H7 (cell line): ENCODE data around the gene DTWD1. TPM values are rescaled to one million over a fixed set of nuclear protein-coding genes. Genes with fewer than 3 reads are reported as not detected.
"Not testable (repeated sequence)": the region's sequence is repeated elsewhere in the genome, so short reads cannot be mapped to it uniquely, and the experiment has no call there.

ENCODE experiments used
- DNase-seq: peaks from one replicate; pipeline ENCODE4 v3.0.0; 2012
- H3K27me3 ChIP-seq: 2 replicates; pipeline ENCODE4 v1.6.0; 2011; ENCODE audit warnings: mild to moderate bottlenecking, low read length; ENCODE audit not compliant: control insufficient read depth, insufficient read depth
- H3K36me3 ChIP-seq: replicated peaks from 2 replicates; pipeline ENCODE4 v1.5.1; 2011; ENCODE audit warnings: low read length; ENCODE audit not compliant: control insufficient read depth, insufficient read depth
- H3K4me3 ChIP-seq: 2 replicates; pipeline ENCODE4 v1.5.1; 2011; ENCODE audit warnings: low read depth, mild to moderate bottlenecking, control low read depth, low read length, moderate library complexity; ENCODE audit not compliant: insufficient read depth
- total RNA-seq: library from RNA; depleted of rRNA; stranded (reverse); fragments of >200 nt; shearing (Covaris generic); gene quantifications from 2 replicates; pipeline ENCODE4 v1.2.3, GENCODE V29; 2014; rRNA removed

Gene DTWD1, protein sequence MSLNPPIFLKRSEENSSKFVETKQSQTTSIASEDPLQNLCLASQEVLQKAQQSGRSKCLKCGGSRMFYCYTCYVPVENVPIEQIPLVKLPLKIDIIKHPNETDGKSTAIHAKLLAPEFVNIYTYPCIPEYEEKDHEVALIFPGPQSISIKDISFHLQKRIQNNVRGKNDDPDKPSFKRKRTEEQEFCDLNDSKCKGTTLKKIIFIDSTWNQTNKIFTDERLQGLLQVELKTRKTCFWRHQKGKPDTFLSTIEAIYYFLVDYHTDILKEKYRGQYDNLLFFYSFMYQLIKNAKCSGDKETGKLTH
- total RNA-seq, result 15.0 and 27.2 TPM in 2 replicates

DNA sequence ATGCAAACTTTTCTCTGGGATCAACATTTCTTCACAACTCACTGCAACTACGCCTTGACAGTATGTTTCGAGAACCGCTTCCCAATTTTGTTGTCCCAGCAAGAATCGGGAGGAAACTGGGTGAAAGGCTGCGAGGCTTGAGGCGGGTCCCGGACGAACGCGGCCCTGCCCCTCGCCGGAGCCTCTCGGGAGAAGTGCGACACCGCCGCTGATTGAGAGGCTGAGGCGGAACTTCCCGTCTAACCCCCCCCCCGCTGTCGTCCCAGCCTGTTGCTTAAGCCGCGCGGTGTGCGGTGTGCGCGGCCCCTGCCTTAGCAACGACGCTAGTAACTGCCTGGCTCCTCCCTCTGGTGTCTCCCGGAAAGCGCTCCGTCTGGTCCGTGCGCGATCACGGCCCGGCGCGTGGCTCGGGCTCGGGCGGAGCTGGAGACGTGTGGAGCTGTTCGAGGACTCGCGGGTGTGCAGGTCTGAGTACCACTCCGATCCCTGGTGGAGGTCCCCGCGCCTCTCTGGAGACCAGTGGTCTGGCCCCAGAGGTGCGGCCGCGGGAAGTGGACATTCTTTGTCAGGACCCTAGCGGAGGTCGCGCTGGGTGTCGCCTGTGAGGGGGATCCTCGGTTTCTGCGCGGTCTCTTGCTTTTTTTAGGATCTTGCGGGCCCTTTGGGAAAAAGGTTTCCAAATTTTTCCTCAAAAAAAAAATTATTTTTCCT, at the start of gene DTWD1, which contains the start of gene FAM227B:
TSS of gene DTWD1 (plus strand) at position 391 of the 711 bp plus-strand sequence. CDS start 4,120 bp downstream, outside the sequence.
TSS of gene FAM227B (minus strand) at position 161 of the 711 bp plus-strand sequence. CDS start 5,647 bp downstream, outside the sequence.
- peaks cover 4% of the 10 kb centered on the region for H3K36me3 ChIP-seq
- peak; percentile 88 for DNase-seq
- H3K4me3 ChIP-seq, result peak within 1 kb of the TSS; percentile 80
- H3K27me3 ChIP-seq, result no peaks in the 10 kb centered on the region

- H3K27me3 ChIP-seq, result no peaks in the 10 kb centered on the region
- DNase-seq, result no peak
- H3K4me3 ChIP-seq, result no peak overlapping the region
- H3K36me3 ChIP-seq, result no peaks in the 10 kb centered on the region
Observed at GRCh38 chr15:49573421-49573820, 47.4 kb upstream of the DTWD1 start.

DNA sequence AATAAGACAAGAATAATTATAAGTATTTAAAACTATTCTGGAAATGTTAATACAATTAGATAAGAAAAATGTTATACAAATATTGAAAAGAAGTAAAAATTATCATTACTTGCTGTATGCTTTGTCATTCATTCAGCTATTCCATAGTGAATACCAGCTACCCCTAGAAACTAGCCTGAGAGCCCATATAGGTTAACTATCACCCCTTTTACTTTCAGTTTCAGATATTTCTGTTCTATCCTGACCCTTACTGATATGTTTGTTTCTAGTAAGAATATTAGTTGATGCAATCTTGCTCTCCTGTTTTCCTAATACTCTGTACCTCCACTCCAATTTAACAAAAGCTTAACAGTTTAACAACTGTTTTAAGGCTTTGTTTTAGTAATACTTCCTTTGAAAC, 31.8 kb upstream of the DTWD1 start:
- Histone ChIP-seq H3K4me3 (no peak overlapping the region), H3K27me3 (no peaks in the 10 kb centered on the region), H3K36me3 (no peaks in the 10 kb centered on the region)
- DNase-seq, result no peak

- not testable (repeated sequence) for DNase-seq, H3K27me3 ChIP-seq, H3K4me3 ChIP-seq, H3K36me3 ChIP-seq
Observed at GRCh38 chr15:49592829-49593316, 28.0 kb upstream of the DTWD1 start.

DNA sequence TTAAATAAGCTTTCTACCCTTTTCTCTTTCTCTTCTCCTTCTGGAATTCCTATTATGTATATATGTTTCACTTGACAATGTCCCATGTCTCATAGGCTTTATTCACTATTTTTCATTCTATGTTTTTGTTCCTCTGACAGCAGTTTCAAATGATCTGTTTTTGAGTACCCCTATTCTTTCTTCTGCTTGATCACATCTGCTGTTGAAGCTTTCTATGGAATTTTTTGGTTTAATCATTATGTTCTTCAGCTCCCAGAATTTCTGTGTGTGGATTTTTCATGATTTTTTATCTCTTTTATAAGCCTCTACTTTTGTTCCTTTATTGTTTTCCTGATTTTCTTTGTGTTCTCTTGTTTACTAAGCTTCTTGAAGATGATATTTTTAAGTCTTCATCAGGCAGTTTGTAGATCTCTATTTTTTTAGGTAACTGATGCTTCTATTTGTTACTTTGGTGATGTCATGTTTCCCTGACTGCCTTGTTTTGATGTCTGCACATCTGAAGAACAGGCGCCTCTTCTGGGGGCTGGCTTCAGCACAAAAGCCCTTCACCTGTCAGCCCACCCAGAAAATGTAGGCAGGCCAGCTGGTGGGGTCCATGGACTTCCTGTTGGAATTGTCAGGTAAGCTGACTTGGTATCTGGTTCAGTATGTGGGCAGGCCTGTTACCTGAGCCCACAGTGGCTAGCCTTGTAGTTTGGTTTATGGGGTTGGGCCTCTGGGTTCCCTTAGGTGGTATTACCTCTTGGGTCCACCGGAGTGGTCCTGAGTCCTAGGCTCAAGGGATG, 16.0 kb upstream of the DTWD1 start:
- no peak for DNase-seq
- Histone ChIP-seq H3K36me3 (no peaks in the 10 kb centered on the region), H3K27me3 (no peaks in the 10 kb centered on the region), H3K4me3 (no peak overlapping the region)

GRCh38 chr15:49605588-49605987, 15.3 kb upstream of the DTWD1 start:
- Histone ChIP-seq H3K4me3 (no peak overlapping the region), H3K36me3 (no peaks in the 10 kb centered on the region)
- no peak for DNase-seq

DNA sequence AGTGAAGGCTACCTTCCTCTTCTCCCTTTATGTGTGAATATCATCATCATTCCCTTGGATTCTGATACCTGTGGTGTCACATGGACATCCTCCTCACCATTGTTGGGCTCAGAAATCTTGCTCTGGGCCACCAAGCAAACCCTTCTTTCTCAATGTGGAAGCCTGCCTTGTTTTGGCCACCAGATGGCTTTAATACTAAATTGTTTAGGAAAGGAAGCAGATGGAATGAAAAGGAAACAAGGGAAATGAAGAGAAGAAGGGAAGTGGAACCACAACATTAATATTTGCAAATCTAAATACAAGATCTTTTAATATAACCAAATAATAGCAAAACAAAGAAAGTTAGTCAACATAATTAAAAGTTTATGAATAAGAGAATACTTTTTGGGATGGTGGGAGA, 14.3 kb upstream of the DTWD1 start:
- Histone ChIP-seq H3K27me3 (no peaks in the 10 kb centered on the region), H3K36me3 (no peaks in the 10 kb centered on the region), H3K4me3 (no peak overlapping the region)
- no peak for DNase-seq

More at GRCh38 chr15:49605588-49605987, 15.3 kb upstream of the DTWD1 start:
- no peaks in the 10 kb centered on the region for H3K27me3 ChIP-seq

GRCh38 chr15:49610157-49610918, 10.5 kb upstream of the DTWD1 start:
- H3K4me3 ChIP-seq, result no peak overlapping the region
- H3K36me3 ChIP-seq, result no peaks in the 10 kb centered on the region; the same call in 1 of the 2 replicates
- no peaks in the 10 kb centered on the region for H3K27me3 ChIP-seq
- no peak for DNase-seq

DNA sequence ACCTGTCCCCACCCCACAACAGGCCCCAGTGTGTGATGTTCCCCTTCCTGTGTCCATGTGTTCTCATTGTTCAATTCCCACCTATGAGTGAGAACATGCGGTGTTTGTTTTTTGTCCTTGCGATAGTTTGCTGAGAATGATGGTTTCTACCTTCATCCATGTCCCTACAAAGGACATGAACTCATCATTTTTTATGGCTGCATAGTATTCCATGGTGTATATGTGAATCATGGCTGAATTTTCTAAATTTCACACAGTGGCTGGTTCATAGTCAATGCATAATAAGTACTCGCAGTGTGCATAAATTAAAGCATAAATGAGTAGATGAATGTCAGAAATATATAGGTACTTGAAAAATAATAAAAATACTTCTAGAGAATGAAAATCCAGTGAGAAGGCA, 8.6 kb upstream of the DTWD1 start:
- not testable (repeated sequence) for DNase-seq

DNA sequence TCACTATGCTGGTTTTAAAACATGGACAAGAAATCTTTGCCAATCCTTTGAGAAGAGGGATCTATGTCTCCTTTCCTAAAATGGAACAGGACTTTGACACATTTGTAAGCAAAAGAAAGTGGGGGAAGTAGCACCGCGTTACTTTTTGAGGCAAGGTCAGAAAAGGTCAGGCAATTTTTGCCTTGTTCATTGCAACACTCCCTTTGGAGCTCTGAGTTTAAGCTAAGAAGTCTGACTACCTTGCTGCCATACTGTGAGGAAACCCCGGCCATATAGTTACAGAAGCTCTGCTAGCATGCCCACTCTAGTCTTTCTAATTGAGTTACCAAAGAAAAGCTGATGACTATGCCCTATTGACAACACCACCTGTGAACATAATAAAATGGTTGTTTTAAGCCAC, 1.6 kb upstream of the DTWD1 start:
- Histone ChIP-seq H3K36me3 (no peaks in the 10 kb centered on the region; the same call in none of the 2 replicates), H3K27me3 (no peaks in the 10 kb centered on the region), H3K4me3 (no peak overlapping the region)
- no peak for DNase-seq

More for the DNA sequence above, 8.6 kb upstream of the DTWD1 start:
- not testable (repeated sequence) for H3K4me3 ChIP-seq, H3K27me3 ChIP-seq, H3K36me3 ChIP-seq

DNA sequence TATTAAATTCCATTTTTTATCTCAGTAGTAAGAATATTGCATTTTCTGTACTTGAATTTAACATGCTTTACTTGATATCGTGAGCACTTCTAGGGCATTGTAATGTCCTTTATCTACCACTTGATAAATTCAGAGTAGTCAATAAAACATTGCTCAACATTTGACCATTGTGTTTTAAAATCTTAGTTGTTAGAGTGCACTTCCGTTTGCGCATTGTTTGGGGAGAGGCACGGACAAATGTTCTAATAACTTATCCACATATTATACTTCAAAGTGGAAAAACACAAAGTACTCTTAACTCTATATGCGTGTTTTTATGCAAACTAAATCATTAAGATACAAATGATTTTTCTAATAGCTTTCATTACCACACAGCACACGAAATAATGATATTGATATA, 649 bp upstream of the DTWD1 start:
- no peaks in the 10 kb centered on the region for H3K27me3 ChIP-seq
- H3K4me3 ChIP-seq, result peak overlapping the region; percentile 80
- DNase-seq, result no peak
- no peaks in the 10 kb centered on the region; the same call in 1 of the 2 replicates for H3K36me3 ChIP-seq

DNA sequence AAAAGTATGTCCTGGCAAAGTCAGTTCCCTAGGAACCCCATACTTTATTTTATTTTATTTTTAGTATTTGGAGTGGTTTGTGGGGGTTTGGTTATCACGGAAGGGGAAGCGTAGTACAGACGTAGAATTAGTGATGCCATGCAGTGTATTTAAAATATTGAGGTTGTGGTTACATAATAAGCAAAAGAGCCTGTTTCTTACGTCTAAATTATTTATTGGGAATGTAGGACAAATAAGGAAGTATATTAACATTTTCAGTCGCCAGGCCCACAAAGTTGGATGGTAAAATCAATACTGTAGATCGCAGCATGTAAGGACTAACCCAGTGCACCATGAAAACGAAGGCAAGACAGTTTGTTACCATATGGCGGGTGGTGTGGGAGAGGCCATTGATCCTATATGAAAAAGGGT, 558 bp downstream of the DTWD1 start:
- Histone ChIP-seq H3K4me3 (peak overlapping the region; percentile 80), H3K27me3 (no peaks in the 10 kb centered on the region), H3K36me3 (peaks cover 5% of the 10 kb centered on the region)
- no peak for DNase-seq

DNA sequence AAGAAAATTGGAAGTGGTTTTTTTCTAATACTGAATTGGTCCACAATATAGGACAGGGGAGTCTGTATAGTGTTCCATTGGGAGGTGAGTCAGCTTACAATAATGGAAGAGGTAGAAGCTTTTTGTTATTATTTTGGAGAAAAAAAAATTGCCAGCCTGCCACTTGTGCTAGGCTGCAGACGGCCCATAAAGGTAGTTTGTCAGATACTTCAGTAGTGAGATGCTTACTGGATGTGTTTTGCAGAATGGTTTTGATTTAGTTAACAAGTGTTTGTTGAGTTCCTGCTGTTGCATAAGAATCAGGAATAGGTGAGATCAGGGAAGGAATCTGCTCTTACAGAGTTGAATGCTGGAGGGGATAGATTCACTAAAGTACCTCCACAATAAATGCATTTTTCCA, 1.0 kb downstream of the DTWD1 start:
- H3K36me3 ChIP-seq, result peaks cover 5% of the 10 kb centered on the region
- H3K4me3 ChIP-seq, result peak overlapping the region; percentile 80
- DNase-seq, result no peak
- no peaks in the 10 kb centered on the region for H3K27me3 ChIP-seq

GRCh38 chr15:49622561-49622960, 1.7 kb downstream of the DTWD1 start:
- no peak for DNase-seq
- Histone ChIP-seq H3K27me3 (no peaks in the 10 kb centered on the region), H3K36me3 (peaks cover 7% of the 10 kb centered on the region), H3K4me3 (no peak overlapping the region)
